CD4-positive, CD25-positive, alpha-beta regulatory T cell (primary cell): ENCODE measurements around the gene SSC4D. TPM values are rescaled to one million over a fixed set of nuclear protein-coding genes. Genes with fewer than 3 reads are reported as not detected.
"Not testable (repeated sequence)": the region's sequence is repeated elsewhere in the genome, so short reads cannot be mapped to it uniquely, and the experiment has no call there.

ENCODE experiments used
- ATAC-seq, 2 donors: fragments of 150-1000 bp; cut with Tn5 transposase; one replicate each; pipeline ENCODE4 v1.10.0; 2021; ENCODE audit warnings: low read depth in 2 of 2, moderate number of reproducible peaks in 2 of 2, moderate library complexity in 1 of 2
- DNase-seq, 3 donors: peaks; one replicate each; pipeline versions ENCODE4 v3.0.0 to v3.0.0-alpha.2; 2012 to 2022; ENCODE audit warnings: mixed read lengths in 1 of 3
- H3K27ac ChIP-seq: one replicate; pipeline ENCODE4 v1.7.0; 2013; ENCODE audit warnings: mild to moderate bottlenecking, low read length; ENCODE audit not compliant: insufficient read depth, poor library complexity, severe bottlenecking
- H3K27me3 ChIP-seq: one replicate; pipeline ENCODE4 v1.7.0; 2013; ENCODE audit warnings: low read length; ENCODE audit not compliant: control insufficient read depth, insufficient read depth
- H3K36me3 ChIP-seq: one replicate; pipeline ENCODE4 v1.7.0; 2013; ENCODE audit warnings: mild to moderate bottlenecking, low read length, moderate library complexity; ENCODE audit not compliant: control insufficient read depth, insufficient read depth
- H3K4me1 ChIP-seq: 2 replicates; pipeline ENCODE4 v1.7.0; 2013; ENCODE audit warnings: mild to moderate bottlenecking, low read length; ENCODE audit not compliant: insufficient read depth, control insufficient read depth, poor library complexity, severe bottlenecking
- H3K4me3 ChIP-seq: one replicate; pipeline ENCODE4 v1.7.0; 2013; ENCODE audit warnings: low read depth, mild to moderate bottlenecking, low read length, moderate library complexity
- H3K9me3 ChIP-seq, 2 experiments: 1 replicate in 1 of 2; 2 replicates in 1 of 2; pipeline ENCODE4 v1.7.0; 2013; ENCODE audit warnings: low read length in 2 of 2, mild to moderate bottlenecking in 1 of 2, moderate library complexity in 1 of 2; ENCODE audit not compliant: control insufficient read depth in 2 of 2
- H3K27ac Mint-ChIP-seq, 3 donors: one replicate each; pipeline ENCODE4 v1.8.0; 2020 to 2022; ENCODE audit warnings: mild to moderate bottlenecking in 3 of 3, mixed read lengths in 3 of 3, moderate library complexity in 2 of 3
- H3K27me3 Mint-ChIP-seq: one replicate; pipeline ENCODE4 v1.8.0; 2022; ENCODE audit warnings: mild to moderate bottlenecking, mixed read lengths
- H3K36me3 Mint-ChIP-seq: one replicate; pipeline ENCODE4 v1.8.0; 2020; ENCODE audit warnings: mixed read lengths
- H3K4me1 Mint-ChIP-seq, 4 donors: one replicate each; pipeline ENCODE4 v1.8.0; 2020 to 2022; ENCODE audit warnings: mixed read lengths in 4 of 4, mild to moderate bottlenecking in 1 of 4
- H3K4me3 Mint-ChIP-seq, 4 donors: one replicate each; pipeline ENCODE4 v1.8.0; 2020 to 2022; ENCODE audit warnings: mild to moderate bottlenecking in 4 of 4, mixed read lengths in 4 of 4, moderate library complexity in 3 of 4
- H3K9me3 Mint-ChIP-seq, 7 donors: one replicate each; pipeline ENCODE4 v1.8.0; 2020 to 2022; ENCODE audit warnings: mixed read lengths in 7 of 7, mild to moderate bottlenecking in 3 of 7, moderate library complexity in 2 of 7
- polyA plus RNA-seq, 4 donors: library from polyadenylated mRNA; unstranded; fragments of 300-500 nt; fragmentation: Illumina TruSeq; gene quantifications; one replicate each; pipeline ENCODE4 v1.2.3, GENCODE V29; 2021
- total RNA-seq: library from RNA; stranded (reverse); gene quantifications from one replicate; pipeline ENCODE4 v1.2.3, GENCODE V29; 2022

The SSC4D gene
- total and polyA plus RNA-seq, 5 donors from 2014 or later: 0.25 to 0.65 TPM; not detected in 3

- Histone ChIP-seq H3K36me3 (no peaks in the 10 kb centered on the region), H3K27ac (no peak overlapping the region), H3K4me3 (no peak overlapping the region), H3K27me3 (no peaks in the 10 kb centered on the region), H3K9me3 (no peaks in the 10 kb centered on the region), H3K4me1 (no peaks in the 10 kb centered on the region)
- H3K27ac Mint-ChIP-seq: no peak overlapping the region
- H3K9me3 Mint-ChIP-seq: peaks cover 0 to 2% (median 0%) of the 10 kb centered on the region in 7 donors
- no peaks in the 10 kb centered on the region for H3K4me1 Mint-ChIP-seq
- DNase-seq (no peak), ATAC-seq (no peak)
- peaks cover 6% of the 10 kb centered on the region for H3K27me3 Mint-ChIP-seq
- H3K36me3 Mint-ChIP-seq: peaks cover 3% of the 10 kb centered on the region
- H3K4me3 Mint-ChIP-seq: no peak overlapping the region
Observed at GRCh38 chr7:76412249-76412648, 2.8 kb upstream of the SSC4D start.

GRCh38 chr7:76411626-76412025 lies 2.1 kb upstream of the SSC4D start:
- no peaks in the 10 kb centered on the region for H3K4me1 Mint-ChIP-seq
- DNase-seq (no peak), ATAC-seq (no peak)
- no peak overlapping the region for H3K27ac Mint-ChIP-seq
- Histone ChIP-seq H3K4me3 (no peak overlapping the region), H3K27me3 (no peaks in the 10 kb centered on the region), H3K4me1 (no peaks in the 10 kb centered on the region), H3K36me3 (no peaks in the 10 kb centered on the region), H3K9me3 (no peaks in the 10 kb centered on the region), H3K27ac (no peak overlapping the region)
- H3K27me3 Mint-ChIP-seq: peaks cover 6% of the 10 kb centered on the region
- peaks cover 0 to 2% (median 0%) of the 10 kb centered on the region in 7 donors for H3K9me3 Mint-ChIP-seq
- no peak overlapping the region for H3K4me3 Mint-ChIP-seq
- H3K36me3 Mint-ChIP-seq: peaks cover 3% of the 10 kb centered on the region

- Histone ChIP-seq H3K4me3 (no peak overlapping the region), H3K27me3 (no peaks in the 10 kb centered on the region), H3K27ac (no peak overlapping the region), H3K9me3 (no peaks in the 10 kb centered on the region), H3K4me1 (no peaks in the 10 kb centered on the region), H3K36me3 (no peaks in the 10 kb centered on the region)
- Mint-ChIP-seq H3K27ac (peak overlapping the region in 1 of 3 donors; percentile 43), H3K36me3 (peaks cover 3% of the 10 kb centered on the region), H3K9me3 (peaks cover 0 to 4% (median 0%) of the 10 kb centered on the region in 7 donors), H3K4me3 (no peak overlapping the region), H3K4me1 (no peaks in the 10 kb centered on the region), H3K27me3 (peaks cover 6% of the 10 kb centered on the region)
- ATAC-seq (no peak), DNase-seq (no peak)
Observed at GRCh38 chr7:76408121-76408560, 1.4 kb downstream of the SSC4D start.

- H3K4me3 Mint-ChIP-seq: no peak overlapping the region
- no peaks in the 10 kb centered on the region for H3K27me3 ChIP-seq
- H3K27me3 Mint-ChIP-seq: peaks cover 6% of the 10 kb centered on the region
- no peaks in the 10 kb centered on the region for H3K36me3 ChIP-seq
- DNase-seq (no peak), ATAC-seq (no peak)
- H3K27ac ChIP-seq: no peak overlapping the region
- no peaks in the 10 kb centered on the region for H3K4me1 Mint-ChIP-seq
- H3K9me3 ChIP-seq: no peaks in the 10 kb centered on the region
- peaks cover 0 to 4% (median 0%) of the 10 kb centered on the region in 7 donors for H3K9me3 Mint-ChIP-seq
- H3K36me3 Mint-ChIP-seq: peaks cover 3% of the 10 kb centered on the region
- peak overlapping the region in 1 of 3 donors; percentile 43 for H3K27ac Mint-ChIP-seq
- H3K4me3 ChIP-seq: no peak overlapping the region
- no peaks in the 10 kb centered on the region for H3K4me1 ChIP-seq
Observed at GRCh38 chr7:76407718-76408117, 1.8 kb downstream of the SSC4D start.

GRCh38 chr7:76405738-76406137 lies 3.8 kb downstream of the SSC4D start:
- no peaks in the 10 kb centered on the region for H3K9me3 ChIP-seq

GRCh38 chr7:76403780-76404494 lies 5.6 kb downstream of the SSC4D start:
- Histone ChIP-seq H3K4me1 (no peaks in the 10 kb centered on the region), H3K27me3 (no peaks in the 10 kb centered on the region), H3K27ac (no peak overlapping the region), H3K9me3 (no peaks in the 10 kb centered on the region), H3K4me3 (no peak overlapping the region), H3K36me3 (no peaks in the 10 kb centered on the region)
- Mint-ChIP-seq H3K27ac (no peak overlapping the region), H3K27me3 (no peaks in the 10 kb centered on the region), H3K36me3 (no peaks in the 10 kb centered on the region), H3K4me1 (no peaks in the 10 kb centered on the region), H3K9me3 (peaks cover 0 to 2% (median 0%) of the 10 kb centered on the region in 7 donors), H3K4me3 (no peak overlapping the region)
- no peak for DNase-seq
- no peak for ATAC-seq

More at GRCh38 chr7:76405738-76406137, 3.8 kb downstream of the SSC4D start:
- H3K27me3 Mint-ChIP-seq: no peaks in the 10 kb centered on the region
- H3K27me3 ChIP-seq: no peaks in the 10 kb centered on the region
- no peaks in the 10 kb centered on the region for H3K4me1 ChIP-seq
- H3K36me3 ChIP-seq: no peaks in the 10 kb centered on the region
- DNase-seq (no peak), ATAC-seq (no peak)
- H3K36me3 Mint-ChIP-seq: no peaks in the 10 kb centered on the region
- H3K9me3 Mint-ChIP-seq: peaks cover 0 to 2% (median 0%) of the 10 kb centered on the region in 7 donors
- H3K4me3 Mint-ChIP-seq: no peak overlapping the region
- no peaks in the 10 kb centered on the region for H3K4me1 Mint-ChIP-seq
- H3K27ac ChIP-seq: no peak overlapping the region
- H3K27ac Mint-ChIP-seq: no peak overlapping the region
- H3K4me3 ChIP-seq: no peak overlapping the region

GRCh38 chr7:76403097-76403496 lies 6.4 kb downstream of the SSC4D start:
- not testable (repeated sequence) for H3K4me1 Mint-ChIP-seq

GRCh38 chr7:76400248-76400647 lies 9.2 kb downstream of the SSC4D start:
- ATAC-seq (no peak), DNase-seq (no peak)
- Mint-ChIP-seq H3K4me3 (no peak overlapping the region), H3K27ac (no peak overlapping the region), H3K27me3 (peaks cover 6% of the 10 kb centered on the region), H3K4me1 (peaks cover 2 to 13% (median 5%) of the 10 kb centered on the region in 4 donors), H3K9me3 (peaks cover 0 to 2% (median 0%) of the 10 kb centered on the region in 7 donors), H3K36me3 (no peaks in the 10 kb centered on the region)
- H3K4me1 ChIP-seq: peaks cover 13% of the 10 kb centered on the region
- no peaks in the 10 kb centered on the region for H3K27me3 ChIP-seq
- no peaks in the 10 kb centered on the region for H3K9me3 ChIP-seq
- no peak overlapping the region for H3K27ac ChIP-seq
- H3K36me3 ChIP-seq: no peaks in the 10 kb centered on the region
- H3K4me3 ChIP-seq: no peak overlapping the region

More at GRCh38 chr7:76403097-76403496, 6.4 kb downstream of the SSC4D start:
- not testable (repeated sequence) for H3K27me3 Mint-ChIP-seq, H3K4me1 ChIP-seq, H3K4me3 ChIP-seq, H3K36me3 ChIP-seq, H3K27me3 ChIP-seq, H3K9me3 ChIP-seq, H3K27ac ChIP-seq, ATAC-seq, DNase-seq, H3K9me3 Mint-ChIP-seq, H3K4me3 Mint-ChIP-seq, H3K36me3 Mint-ChIP-seq
- peak overlapping the region in 1 of 3 donors; percentile 11 for H3K27ac Mint-ChIP-seq
